Measurements from ENCODE around the gene IGF2R.

IGF2R gene

DNA sequence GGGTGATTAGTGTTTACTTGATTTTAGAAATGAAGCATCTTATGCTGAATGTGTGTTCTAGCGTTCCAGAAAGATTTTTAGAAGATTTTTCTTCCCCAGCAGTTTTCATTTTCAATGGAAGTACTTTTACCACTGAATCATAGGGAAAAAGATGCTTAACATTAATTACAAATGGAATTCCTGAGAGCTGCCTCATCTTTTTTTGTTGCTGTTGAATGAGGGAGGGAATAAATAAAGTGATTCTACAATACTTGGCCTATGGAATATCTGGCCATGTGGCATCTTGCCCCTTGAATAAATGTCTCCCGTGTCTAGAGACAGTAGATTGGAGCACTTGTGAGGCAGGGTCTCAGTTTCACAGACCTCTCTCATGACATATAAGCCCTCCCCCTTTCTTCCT lies 108.6 kb downstream of the IGF2R start:
- Histone ChIP-seq H3K9ac (no peak overlapping the region), H3K4me1 (peaks cover 0 to 5% (median 0%) of the 10 kb centered on the region in 10 experiments; a peak in 9 of 20 replicates), H3K36me3 (peaks cover 98 to 100% (median 100%) of the 10 kb centered on the region in 11 experiments), H3K4me2 (no peak overlapping the region), H3K27me3 (no peaks in the 10 kb centered on the region), H3K9me3 (replicated peaks in 1 of 11) (peaks cover 0 to 17% (median 14%) of the 10 kb centered on the region in 11 experiments; a peak in 11 of 22 replicates), H3K27ac (no peak overlapping the region), H4K20me1 (peaks cover 0 to 97% (median 8%) of the 10 kb centered on the region in 11 experiments; a peak in 9 of 22 replicates), H3K4me3 (no peak overlapping the region)
- TF ChIP-seq Cebpa-rat (IDR thresholded peaks at IDR 0.05): no peak

DNA sequence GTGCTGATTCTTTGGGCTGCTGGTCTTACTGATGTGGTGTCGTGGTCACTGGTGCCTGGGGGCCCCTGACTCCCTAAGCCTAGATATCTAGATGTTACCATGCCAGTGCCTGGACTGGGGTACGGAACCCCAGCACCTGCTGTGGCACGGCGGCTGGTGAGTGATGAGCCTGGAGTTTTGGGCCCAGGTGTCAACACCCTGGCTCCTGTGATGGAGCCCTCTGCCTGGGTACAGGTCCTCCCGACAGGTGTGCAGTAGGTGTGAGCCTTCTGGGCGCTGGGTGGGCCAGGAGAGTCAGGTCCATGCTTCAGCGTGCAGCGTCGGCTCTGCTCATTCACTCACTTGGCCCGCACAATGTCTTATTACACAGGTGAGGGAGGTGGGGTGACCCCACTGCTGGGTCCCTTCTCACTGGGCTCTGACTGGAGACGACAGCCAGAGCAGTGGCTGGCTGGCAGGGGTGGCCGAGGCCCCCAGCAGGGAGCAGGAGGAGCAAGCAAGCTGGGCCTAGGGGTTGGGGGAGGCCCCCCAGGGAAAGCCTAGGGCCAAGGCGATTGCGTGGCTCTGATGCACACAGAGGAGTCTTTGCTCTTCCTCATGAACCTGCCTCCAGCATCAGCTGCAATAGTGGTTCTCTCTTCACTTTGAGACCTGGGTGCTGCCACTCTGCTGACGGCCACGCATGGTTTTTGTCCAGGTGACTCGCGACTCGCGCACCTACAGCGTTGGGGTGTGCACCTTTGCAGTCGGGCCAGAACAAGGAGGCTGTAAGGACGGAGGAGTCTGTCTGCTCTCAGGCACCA lies 110.2 kb downstream of the IGF2R start:
- Histone ChIP-seq H3K27me3 (no peaks in the 10 kb centered on the region), H4K20me1 (peaks cover 0 to 97% (median 2%) of the 10 kb centered on the region in 11 experiments; a peak in 7 of 22 replicates), H3K27ac (no peak overlapping the region), H3K4me1 (peaks cover 0 to 9% (median 0%) of the 10 kb centered on the region in 10 experiments; a peak in 9 of 20 replicates), H3K4me3 (no peak overlapping the region), H3K4me2 (no peak overlapping the region), H3K9ac (no peak overlapping the region), H3K36me3 (peaks cover 98 to 100% (median 100%) of the 10 kb centered on the region in 11 experiments), H3K9me3 (replicated peaks in 1 of 11) (peaks cover 0 to 17% (median 14%) of the 10 kb centered on the region in 11 experiments; a peak in 11 of 22 replicates)
- TF ChIP-seq Cebpa-rat (IDR thresholded peaks at IDR 0.05): no peak

DNA sequence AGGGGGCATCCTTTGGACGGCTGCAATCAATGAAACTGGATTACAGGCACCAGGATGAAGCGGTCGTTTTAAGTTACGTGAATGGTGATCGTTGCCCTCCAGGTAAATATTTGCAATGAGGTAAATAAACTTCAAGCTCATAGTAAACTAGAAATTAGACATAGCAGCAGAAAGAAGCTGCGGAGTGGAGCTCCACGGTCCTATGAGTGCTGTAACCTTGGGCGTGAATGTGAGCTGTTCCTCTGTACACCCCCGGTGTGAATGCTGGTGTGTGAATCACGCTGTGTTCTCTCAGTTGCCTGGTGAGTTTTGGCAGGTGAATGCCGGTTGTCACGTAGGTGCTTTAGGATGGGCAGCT lies 110.8 kb downstream of the IGF2R start:
- Histone ChIP-seq H3K36me3 (peaks cover 98 to 100% (median 100%) of the 10 kb centered on the region in 11 experiments), H3K27ac (no peak overlapping the region), H3K4me3 (no peak overlapping the region)

DNA sequence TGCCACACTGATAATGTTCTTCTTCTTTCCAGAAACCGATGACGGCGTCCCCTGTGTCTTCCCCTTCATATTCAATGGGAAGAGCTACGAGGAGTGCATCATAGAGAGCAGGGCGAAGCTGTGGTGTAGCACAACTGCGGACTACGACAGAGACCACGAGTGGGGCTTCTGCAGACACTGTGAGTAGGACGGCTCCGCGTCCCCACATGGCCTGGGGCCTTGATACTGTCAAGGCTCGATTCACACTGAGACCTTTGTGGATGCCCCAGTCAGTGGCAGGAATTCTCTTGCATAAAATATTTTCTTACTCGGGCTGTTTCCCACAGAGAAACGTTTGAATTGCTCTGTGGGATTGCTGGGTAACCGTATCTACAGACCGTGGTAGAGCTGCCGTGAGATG lies 111.2 kb downstream of the IGF2R start:
- peaks cover 0 to 97% (median 0%) of the 10 kb centered on the region in 11 experiments; a peak in 8 of 22 replicates for H4K20me1 ChIP-seq
- no peak for TF ChIP-seq Cebpa-rat (IDR thresholded peaks at IDR 0.05)
- no peak overlapping the region for H3K9ac ChIP-seq
- peaks cover 0 to 17% (median 14%) of the 10 kb centered on the region in 11 experiments; a peak in 11 of 22 replicates for H3K9me3 ChIP-seq (replicated peaks in 1 of 11)
- peaks cover 98 to 100% (median 100%) of the 10 kb centered on the region in 11 experiments for H3K36me3 ChIP-seq
- no peaks in the 10 kb centered on the region for H3K27me3 ChIP-seq
- no peak overlapping the region for H3K4me3 ChIP-seq
- no peak overlapping the region for H3K4me2 ChIP-seq
- H3K4me1 ChIP-seq: peaks cover 0 to 9% (median 0%) of the 10 kb centered on the region in 10 experiments; a peak in 9 of 20 replicates
- no peak overlapping the region for H3K27ac ChIP-seq

More for the DNA sequence above, 110.8 kb downstream of the IGF2R start:
- Histone ChIP-seq H4K20me1 (peaks cover 0 to 97% (median 0%) of the 10 kb centered on the region in 11 experiments; a peak in 7 of 22 replicates), H3K9me3 (replicated peaks in 1 of 11) (peaks cover 0 to 17% (median 14%) of the 10 kb centered on the region in 11 experiments; a peak in 11 of 22 replicates), H3K9ac (no peak overlapping the region), H3K4me2 (no peak overlapping the region), H3K4me1 (peaks cover 0 to 9% (median 0%) of the 10 kb centered on the region in 10 experiments; a peak in 9 of 20 replicates), H3K27me3 (no peaks in the 10 kb centered on the region)
- no peak for TF ChIP-seq Cebpa-rat (IDR thresholded peaks at IDR 0.05)

DNA sequence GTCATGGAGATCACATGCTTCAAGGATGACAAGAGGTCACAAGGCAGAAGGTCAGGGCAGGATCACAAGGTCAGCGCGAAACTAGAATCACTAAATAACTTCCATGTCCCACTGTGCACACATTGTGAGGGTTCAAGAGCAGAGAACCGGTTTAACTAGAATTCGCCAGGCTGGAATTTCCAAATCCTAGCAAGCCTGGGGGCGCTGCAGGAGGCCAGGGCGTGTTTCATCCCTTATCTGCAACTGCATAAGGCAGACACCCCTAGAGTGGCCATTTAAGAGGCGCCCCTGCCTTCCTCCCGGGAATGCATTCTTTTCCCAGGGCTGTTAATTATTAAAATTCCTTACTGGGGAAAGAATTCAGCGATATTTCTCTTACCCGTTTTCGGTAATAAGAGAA lies 112.5 kb downstream of the IGF2R start:
- H3K9me3 ChIP-seq (replicated peaks in 1 of 11): peaks cover 0 to 17% (median 14%) of the 10 kb centered on the region in 11 experiments; a peak in 11 of 22 replicates
- peaks cover 0 to 9% (median 0%) of the 10 kb centered on the region in 10 experiments; a peak in 9 of 20 replicates for H3K4me1 ChIP-seq
- H3K36me3 ChIP-seq: peaks cover 98 to 100% (median 100%) of the 10 kb centered on the region in 11 experiments
- no peak for TF ChIP-seq Cebpa-rat (IDR thresholded peaks at IDR 0.05)
- no peak overlapping the region for H3K4me2 ChIP-seq
- H3K4me3 ChIP-seq: no peak overlapping the region
- no peak overlapping the region for H3K9ac ChIP-seq
- H4K20me1 ChIP-seq: peaks cover 0 to 98% (median 0%) of the 10 kb centered on the region in 11 experiments; a peak in 10 of 22 replicates
- no peak overlapping the region for H3K27ac ChIP-seq
- H3K27me3 ChIP-seq: no peaks in the 10 kb centered on the region

DNA sequence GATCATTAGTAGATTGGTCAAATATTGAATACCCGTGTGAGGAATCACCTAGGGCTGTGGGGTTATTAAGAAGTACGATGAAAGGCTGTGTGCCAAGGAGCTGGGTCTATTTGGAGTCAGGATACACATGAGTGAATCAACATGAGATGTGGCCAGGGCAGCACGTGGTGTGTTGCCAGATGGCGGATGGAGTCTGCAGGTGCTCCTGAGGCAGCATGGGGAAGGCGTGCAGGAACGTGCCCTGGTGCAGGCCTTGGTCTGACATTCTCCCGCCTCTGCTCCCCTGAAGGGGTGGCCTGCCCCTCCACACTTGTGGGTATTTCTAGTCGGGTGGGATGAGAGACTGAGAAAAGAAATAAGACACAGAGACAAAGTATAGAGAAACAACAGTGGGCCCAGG lies 113.7 kb downstream of the IGF2R start:
- no peaks in the 10 kb centered on the region for H3K27me3 ChIP-seq
- H3K36me3 ChIP-seq: peaks cover 98 to 100% (median 100%) of the 10 kb centered on the region in 11 experiments
- H3K4me2 ChIP-seq: peak overlapping the region in 3 of 11 experiments; percentile 8 to 42 (median 41); a peak in 5 of 22 replicates
- H3K27ac ChIP-seq: no peak overlapping the region; a peak in 1 of 22 replicates
- H3K4me3 ChIP-seq: no peak overlapping the region
- no peak for TF ChIP-seq Cebpa-rat (IDR thresholded peaks at IDR 0.05)
- H4K20me1 ChIP-seq: peaks cover 0 to 99% (median 5%) of the 10 kb centered on the region in 11 experiments; a peak in 11 of 22 replicates
- peaks cover 0 to 17% (median 14%) of the 10 kb centered on the region in 11 experiments; a peak in 11 of 22 replicates for H3K9me3 ChIP-seq (replicated peaks in 1 of 11)
- H3K9ac ChIP-seq: no peak overlapping the region
- peaks cover 0 to 9% (median 0%) of the 10 kb centered on the region in 10 experiments; a peak in 9 of 20 replicates for H3K4me1 ChIP-seq

DNA sequence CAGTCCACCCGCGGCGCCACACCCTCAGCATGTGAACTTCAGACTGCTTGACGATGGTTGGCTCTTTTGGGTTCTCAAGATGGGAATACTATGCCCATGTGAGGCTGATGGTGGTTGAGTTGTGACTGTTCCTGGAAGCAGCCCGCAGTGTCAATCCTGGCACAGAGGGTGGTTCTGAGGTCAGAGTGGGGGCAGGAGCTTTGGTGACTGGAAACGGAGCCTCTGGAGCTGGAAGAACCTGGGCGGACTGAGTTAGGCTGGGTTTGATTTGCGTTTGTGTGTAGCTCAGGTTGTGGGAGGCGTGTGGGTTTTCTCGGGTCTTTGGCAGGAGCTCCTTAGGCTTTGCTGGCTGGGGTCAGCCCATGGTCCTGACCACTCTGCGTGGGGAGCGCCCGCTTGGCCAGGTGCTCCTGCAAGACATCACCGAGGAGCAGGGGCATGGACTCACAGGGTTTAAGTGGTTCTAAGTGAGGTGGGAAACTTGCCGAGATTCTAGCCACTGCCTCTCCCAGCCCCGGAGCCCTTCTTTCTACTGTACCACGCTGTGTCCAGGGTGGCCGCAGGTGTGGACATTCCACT lies 115.4 kb downstream of the IGF2R start:
- Histone ChIP-seq H3K4me1 (peaks cover 0 to 9% (median 0%) of the 10 kb centered on the region in 10 experiments; a peak in 9 of 20 replicates), H3K27me3 (no peaks in the 10 kb centered on the region), H3K4me2 (no peak overlapping the region), H3K4me3 (no peak overlapping the region), H3K9ac (no peak overlapping the region), H3K9me3 (replicated peaks in 1 of 11) (peaks cover 0 to 16% (median 10%) of the 10 kb centered on the region in 11 experiments; a peak in 11 of 22 replicates), H4K20me1 (peaks cover 0 to 99% (median 10%) of the 10 kb centered on the region in 11 experiments; a peak in 13 of 22 replicates), H3K36me3 (peaks cover 98 to 100% (median 100%) of the 10 kb centered on the region in 11 experiments), H3K27ac (no peak overlapping the region)
- TF ChIP-seq Cebpa-rat (IDR thresholded peaks at IDR 0.05): no peak

DNA sequence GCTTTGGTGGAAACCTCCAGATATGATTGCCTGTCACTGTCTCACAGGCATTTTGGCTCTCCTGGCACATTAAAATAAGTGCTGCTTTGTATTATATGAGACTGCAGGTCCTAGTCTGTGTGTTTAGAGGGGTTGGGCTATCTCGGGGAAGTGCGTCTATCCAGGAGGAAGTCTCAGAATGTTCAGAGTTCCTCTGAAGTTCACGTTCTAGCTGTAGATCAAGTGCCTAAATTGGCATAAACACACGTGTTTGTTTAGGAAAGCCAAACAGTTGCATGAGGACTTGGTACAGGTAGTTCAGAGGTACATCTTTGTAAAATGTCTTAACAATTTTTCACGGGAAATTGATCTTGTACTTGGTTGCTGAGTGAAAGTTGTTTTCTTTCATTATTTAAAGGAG lies 116.3 kb downstream of the IGF2R start:
- Histone ChIP-seq H3K4me2 (no peak overlapping the region), H3K27ac (no peak overlapping the region), H3K27me3 (no peaks in the 10 kb centered on the region), H4K20me1 (peaks cover 0 to 99% (median 16%) of the 10 kb centered on the region in 11 experiments; a peak in 14 of 22 replicates), H3K4me3 (no peak overlapping the region), H3K36me3 (peaks cover 98 to 100% (median 100%) of the 10 kb centered on the region in 11 experiments), H3K9ac (no peak overlapping the region), H3K4me1 (peaks cover 0 to 9% (median 0%) of the 10 kb centered on the region in 10 experiments; a peak in 9 of 20 replicates), H3K9me3 (replicated peaks in 1 of 11) (peaks cover 0 to 13% (median 4%) of the 10 kb centered on the region in 11 experiments; a peak in 9 of 22 replicates)
- TF ChIP-seq Cebpa-rat (IDR thresholded peaks at IDR 0.05): no peak

Data from BLaER1 treated with 17β-estradiol and CSF1 and Interleukin-3, amounts not matched to agents 10 nM and 100 nM (cell line).